HepG2 (cell line): Measurements from ENCODE around the gene C20orf204. TPM values are rescaled to one million over a fixed set of nuclear protein-coding genes. Genes with fewer than 3 reads are reported as not detected.
A peak's percentile ranks its signal among the peaks of the same experiment; 100 is the strongest.

Experiments
- ARNT2 ChIP-seq: sonication (generic); formaldehyde crosslinking; IDR thresholded peaks from 2 replicates; pipeline ENCODE4 v1.8.0; 2022; ENCODE audit warnings: mild to moderate bottlenecking, low read depth, missing genetic modification reagents, moderate library complexity
- EZH2 ChIP-seq: conservative IDR thresholded peaks from 2 replicates; pipeline ENCODE4 v1.6.1; 2012; ENCODE audit warnings: mild to moderate bottlenecking, low read depth, low read length, moderate library complexity
- FOSL2 ChIP-seq: sonication (generic); formaldehyde crosslinking; IDR thresholded peaks from 2 replicates; pipeline ENCODE4 v1.4.0; 2020; ENCODE audit warnings: missing genetic modification reagents
- FOXA1 ChIP-seq, 2 experiments: fragments of 450-650 bp in 1 of 2; sonication (generic) in 1 of 2; formaldehyde crosslinking in 1 of 2; IDR thresholded peaks; 2 replicates each; pipeline versions ENCODE4 v1.4.0 to v1.6.1; 2016 to 2020; ENCODE audit warnings: missing genetic modification reagents in 1 of 2
- FOXJ3 ChIP-seq: sonication (generic); formaldehyde crosslinking; IDR thresholded peaks from 2 replicates; pipeline ENCODE4 v1.4.0; 2020; ENCODE audit warnings: missing genetic modification reagents, mild to moderate bottlenecking, borderline replicate concordance
- FOXP1 ChIP-seq, 2 experiments: fragments of 450-650 bp in 1 of 2; IDR thresholded peaks; 2 replicates each; pipeline ENCODE4 v1.6.1; 2017 to 2018; ENCODE audit warnings: antibody characterized with exemption in 1 of 2
- KAT8 ChIP-seq: IDR thresholded peaks from 2 replicates; pipeline ENCODE4 v1.6.1; 2016; ENCODE audit warnings: missing genetic modification reagents, missing compliant biosample characterization
- MYNN ChIP-seq: sonication (generic); formaldehyde crosslinking; IDR thresholded peaks from 2 replicates; pipeline ENCODE4 v1.4.0; 2020; ENCODE audit warnings: mild to moderate bottlenecking, low read depth, missing genetic modification reagents
- NFE2L2 ChIP-seq: fragments of 150-350 bp; IDR thresholded peaks from 2 replicates; pipeline ENCODE4 v1.6.1; 2014; ENCODE audit warnings: low read length
- NFIB ChIP-seq: sonication (generic); formaldehyde crosslinking; IDR thresholded peaks from 2 replicates; pipeline ENCODE4 v1.9.0; 2021; ENCODE audit warnings: missing genetic modification reagents, mild to moderate bottlenecking, borderline replicate concordance
- RXRA ChIP-seq: sonication (generic); formaldehyde crosslinking; IDR thresholded peaks from 2 replicates; pipeline ENCODE4 v1.5.1; 2020; ENCODE audit warnings: missing genetic modification reagents
- SNAPC5 ChIP-seq: sonication (generic); formaldehyde crosslinking; IDR thresholded peaks from 2 replicates; pipeline ENCODE4 v1.8.1; 2023; ENCODE audit warnings: mild to moderate bottlenecking, missing genetic modification reagents, borderline replicate concordance
- SRY ChIP-seq: sonication (generic); formaldehyde crosslinking; IDR thresholded peaks from 2 replicates; pipeline ENCODE4 v1.8.0; 2022; ENCODE audit warnings: mild to moderate bottlenecking, missing genetic modification reagents
- ZFP91 ChIP-seq: sonication (generic); formaldehyde crosslinking; IDR thresholded peaks from 2 replicates; pipeline ENCODE4 v1.9.0; 2022; ENCODE audit warnings: missing genetic modification reagents, mild to moderate bottlenecking, borderline replicate concordance
- ZFYVE20 ChIP-seq: sonication (generic); formaldehyde crosslinking; IDR thresholded peaks from 2 replicates; pipeline ENCODE4 v1.8.0; 2023; ENCODE audit warnings: low read depth, mild to moderate bottlenecking, moderate library complexity, missing genetic modification reagents, borderline replicate concordance
- ZMYM2 ChIP-seq: sonication (generic); formaldehyde crosslinking; IDR thresholded peaks from 2 replicates; pipeline ENCODE4 v1.8.0; 2022; ENCODE audit warnings: mild to moderate bottlenecking, missing genetic modification reagents
- ZNF224 ChIP-seq: sonication (generic); formaldehyde crosslinking; IDR thresholded peaks from 2 replicates; pipeline ENCODE4 v1.5.0; 2020; ENCODE audit warnings: mild to moderate bottlenecking, missing genetic modification reagents
- ZNF598 ChIP-seq: sonication (generic); formaldehyde crosslinking; IDR thresholded peaks from 2 replicates; pipeline ENCODE4 v1.5.1; 2020; ENCODE audit warnings: mild to moderate bottlenecking, missing genetic modification reagents, borderline replicate concordance
- ZNF704 ChIP-seq: sonication (generic); formaldehyde crosslinking; IDR thresholded peaks from 2 replicates; pipeline ENCODE4 v1.8.1; 2023; ENCODE audit warnings: mild to moderate bottlenecking, inconsistent platforms, moderate library complexity, missing genetic modification reagents, borderline replicate concordance
- ZSCAN30 ChIP-seq: sonication (generic); formaldehyde crosslinking; IDR thresholded peaks from 2 replicates; pipeline ENCODE4 v1.5.0; 2020; ENCODE audit warnings: mild to moderate bottlenecking, missing genetic modification reagents
- polyA plus RNA-seq, 8 experiments: library from polyadenylated mRNA; depleted of rRNA in 3 of 8; stranded (reverse) in 7 of 8; unstranded in 1 of 8; fragments of >200 nt; fragmentation: Illumina TruSeq in 4 of 8; extraction: Trizol in 4 of 8; gene quantifications; 2 replicates each; pipeline versions ENCODE4 v1.2.1 to v1.2.3, GENCODE V29; 2011 to 2016; ENCODE audit warnings: low read depth in 4 of 8, missing spikeins in 1 of 8, mixed read lengths in 1 of 8; ENCODE audit not compliant: insufficient read depth in 1 of 8
- total RNA-seq, 5 experiments: library from RNA; depleted of rRNA; stranded (reverse); fragments of >200 nt; fragmentation: Illumina TruSeq; extraction: Trizol; gene quantifications; 2 replicates each; pipeline ENCODE4 v1.2.3, GENCODE V29; 2016; ENCODE audit warnings: low read depth in 1 of 5
- TF ChIP-seq, protein P1 (sequence below): sonication (generic); formaldehyde crosslinking; IDR thresholded peaks from 2 replicates; pipeline ENCODE4 v1.5.0; 2020; ENCODE audit warnings: mild to moderate bottlenecking, missing genetic modification reagents, moderate library complexity

The C20orf204 gene
- total and polyA plus RNA-seq, 2 of the 13 experiments (the other 11 are each of a cell fraction or from before 2014, with no cell fraction given) = 22.1 to 80.0 TPM

GRCh38 chr20:64065062-64065973 is 29.3 kb downstream of the C20orf204 start (continued):
- TF ChIP-seq ZFP91 (CRISPR knock-in tag) (peak; percentile 53), ZSCAN30 (CRISPR knock-in tag) (no peak), ARNT2 (CRISPR knock-in tag) (0 out of 2 replicates have a peak, but pooled peaks have one; percentile 40), FOXJ3 (CRISPR knock-in tag) (no peak), RXRA (CRISPR knock-in tag) (peak; percentile 95), ZMYM2 (peak; percentile 76; the same call in 1 of the 2 replicates), SNAPC5 (CRISPR knock-in tag) (0 out of 2 replicates have a peak, but pooled peaks have one; percentile 76), KAT8 (CRISPR knock-in tag) (no peak), MYNN (no peak), SRY (0 out of 2 replicates have a peak, but pooled peaks have one; percentile 54), ZNF224 (CRISPR knock-in tag) (peak; percentile 77; the same call in 1 of the 2 replicates), EZH2 (no peak), ZNF598 (CRISPR knock-in tag) (peak; percentile 79; the same call in 1 of the 2 replicates), NFE2L2 (no peak), NFIB (CRISPR knock-in tag) (peak; percentile 74; the same call in 1 of the 2 replicates), FOSL2 (peak; percentile 47; the same call in 1 of the 2 replicates), FOXA1 (IDR thresholded peaks at IDR 0.05) (no peak), FOXA1 (CRISPR knock-in tag; IDR thresholded peaks at IDR 0.05) (no peak), ZFYVE20 (no peak), ZNF704 (CRISPR knock-in tag) (peak; percentile 68; the same call in 1 of the 2 replicates), FOXP1 (IDR thresholded peaks at IDR 0.05) (no peak), FOXP1 (CRISPR knock-in tag; IDR thresholded peaks at IDR 0.05) (no peak)
- TF ChIP-seq, protein P1, sequence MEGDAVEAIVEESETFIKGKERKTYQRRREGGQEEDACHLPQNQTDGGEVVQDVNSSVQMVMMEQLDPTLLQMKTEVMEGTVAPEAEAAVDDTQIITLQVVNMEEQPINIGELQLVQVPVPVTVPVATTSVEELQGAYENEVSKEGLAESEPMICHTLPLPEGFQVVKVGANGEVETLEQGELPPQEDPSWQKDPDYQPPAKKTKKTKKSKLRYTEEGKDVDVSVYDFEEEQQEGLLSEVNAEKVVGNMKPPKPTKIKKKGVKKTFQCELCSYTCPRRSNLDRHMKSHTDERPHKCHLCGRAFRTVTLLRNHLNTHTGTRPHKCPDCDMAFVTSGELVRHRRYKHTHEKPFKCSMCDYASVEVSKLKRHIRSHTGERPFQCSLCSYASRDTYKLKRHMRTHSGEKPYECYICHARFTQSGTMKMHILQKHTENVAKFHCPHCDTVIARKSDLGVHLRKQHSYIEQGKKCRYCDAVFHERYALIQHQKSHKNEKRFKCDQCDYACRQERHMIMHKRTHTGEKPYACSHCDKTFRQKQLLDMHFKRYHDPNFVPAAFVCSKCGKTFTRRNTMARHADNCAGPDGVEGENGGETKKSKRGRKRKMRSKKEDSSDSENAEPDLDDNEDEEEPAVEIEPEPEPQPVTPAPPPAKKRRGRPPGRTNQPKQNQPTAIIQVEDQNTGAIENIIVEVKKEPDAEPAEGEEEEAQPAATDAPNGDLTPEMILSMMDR (CRISPR knock-in tag) = peak; percentile 28
